HEK293 (cell line): ENCODE results near the gene KIF2C.
"Not testable (repeated sequence)": the region's sequence is repeated elsewhere in the genome, so short reads cannot be mapped to it uniquely, and the experiment has no call there.

Experiments
- CTCF ChIA-PET: fragments of 350-600 bp; formaldehyde crosslinking; extraction: SDS; loops from one replicate; lab custom pipeline; 2021; ENCODE audit warnings: antibody characterized with exemption; lab: Yijun Ruan, JAX
- POLR2A ChIA-PET: fragments of 300-600 bp; formaldehyde crosslinking; extraction: SDS; loops from one replicate; lab custom pipeline; 2020; ENCODE audit warnings: antibody characterized with exemption, inconsistent platforms; lab: Yijun Ruan, JAX
- H3K27ac ChIP-seq: fragments of 200-500 bp; sonication (Bioruptor generic); 2 replicates; pipeline ENCODE4 v1.5.1; 2014; ENCODE audit warnings: low read depth, low read length, control low read depth, inconsistent platforms; ENCODE audit errors: extremely low read depth
- H3K36me3 ChIP-seq, 2 experiments: fragments of 200-500 bp in 1 of 2; sonication (Bioruptor generic) in 1 of 2; 1 replicate in 1 of 2; 2 replicates in 1 of 2; pipeline ENCODE4 v1.5.1; 2014 to 2017; ENCODE audit warnings: inconsistent platforms in 2 of 2, low read length in 2 of 2; ENCODE audit not compliant: control insufficient read depth in 2 of 2, insufficient read depth in 1 of 2
- H3K4me1 ChIP-seq: fragments of 200-500 bp; sonication (Bioruptor generic); 2 replicates; pipeline ENCODE4 v1.5.1; 2014; ENCODE audit warnings: mild to moderate bottlenecking, low read length, inconsistent platforms; ENCODE audit not compliant: control insufficient read depth, insufficient read depth
- H3K4me3 ChIP-seq: 2 replicates; pipeline ENCODE4 v1.5.1; 2011; ENCODE audit warnings: low read depth, mild to moderate bottlenecking, control low read depth, low read length, moderate library complexity
- H3K9me3 ChIP-seq: fragments of 200-500 bp; sonication (Bioruptor generic); 2 replicates; pipeline ENCODE4 v1.5.1; 2014; ENCODE audit warnings: low read depth, low read length, inconsistent platforms; ENCODE audit not compliant: control insufficient read depth, insufficient read depth
- SALL2 ChIP-seq: fragments of 450-650 bp; formaldehyde crosslinking; IDR thresholded peaks from 2 replicates; pipeline ENCODE4 v1.5.0; 2017; ENCODE audit warnings: missing biosample characterization, mild to moderate bottlenecking, missing genetic modification characterization, borderline replicate concordance
- SCRT1 ChIP-seq: fragments of 450-650 bp; formaldehyde crosslinking; IDR thresholded peaks from 2 replicates; pipeline ENCODE4 v1.5.1; 2016; ENCODE audit warnings: missing biosample characterization, missing genetic modification characterization, borderline replicate concordance
- TCF7L2 ChIP-seq: IDR thresholded peaks from 2 replicates; pipeline ENCODE4 v1.6.1; 2011; ENCODE audit warnings: low read depth, mild to moderate bottlenecking, inconsistent platforms, low read length, moderate library complexity, borderline replicate concordance
- ZBTB48 ChIP-seq: fragments of 450-650 bp; formaldehyde crosslinking; IDR thresholded peaks from 2 replicates; pipeline ENCODE4 v1.5.1; 2016; ENCODE audit warnings: missing biosample characterization, missing genetic modification characterization
- ZFHX2 ChIP-seq: fragments of 450-650 bp; formaldehyde crosslinking; conservative IDR thresholded peaks from 2 replicates; pipeline ENCODE4 v1.5.1; 2016; ENCODE audit warnings: missing biosample characterization, missing genetic modification characterization
- ZNF18 ChIP-seq: fragments of 450-650 bp; formaldehyde crosslinking; IDR thresholded peaks from 2 replicates; pipeline ENCODE4 v1.5.1; 2016; ENCODE audit warnings: missing biosample characterization, missing genetic modification characterization
- ZNF223 ChIP-seq: fragments of 450-650 bp; formaldehyde crosslinking; IDR thresholded peaks from 2 replicates; pipeline ENCODE4 v1.5.1; 2016; ENCODE audit warnings: missing biosample characterization, missing genetic modification characterization
- ZNF366 ChIP-seq: fragments of 450-650 bp; formaldehyde crosslinking; conservative IDR thresholded peaks from 2 replicates; pipeline ENCODE4 v1.5.1; 2016; ENCODE audit warnings: missing biosample characterization, missing genetic modification characterization
- ZNF660 ChIP-seq: fragments of 450-650 bp; IDR thresholded peaks from 2 replicates; pipeline ENCODE4 v1.5.1; 2018; ENCODE audit warnings: missing biosample characterization, mild to moderate bottlenecking, missing genetic modification characterization
- ZNF776 ChIP-seq: fragments of 450-650 bp; formaldehyde crosslinking; IDR thresholded peaks from 2 replicates; pipeline ENCODE4 v1.5.0; 2017; ENCODE audit warnings: missing biosample characterization, missing genetic modification characterization, borderline replicate concordance
- ZSCAN16 ChIP-seq: fragments of 450-650 bp; formaldehyde crosslinking; IDR thresholded peaks from 2 replicates; pipeline ENCODE4 v1.5.1; 2016; ENCODE audit warnings: missing biosample characterization, missing genetic modification characterization
- TF ChIP-seq, protein P1 (sequence below): fragments of 450-650 bp; formaldehyde crosslinking; IDR thresholded peaks from 2 replicates; pipeline ENCODE4 v1.5.1; 2017; ENCODE audit warnings: missing biosample characterization, missing genetic modification characterization
- TF ChIP-seq, protein P2 (sequence below): fragments of 450-650 bp; formaldehyde crosslinking; conservative IDR thresholded peaks from 2 replicates; pipeline ENCODE4 v1.5.1; 2016; ENCODE audit warnings: low read depth, missing biosample characterization, missing genetic modification characterization
- TF ChIP-seq, protein P3 (sequence below): fragments of 450-650 bp; formaldehyde crosslinking; IDR thresholded peaks from 2 replicates; pipeline ENCODE4 v1.5.1; 2016; ENCODE audit warnings: missing biosample characterization, missing genetic modification characterization

The KIF2C gene

GRCh38 chr1:44696101-44696500 lies 43.5 kb upstream of the KIF2C start:
- ChIA-PET CTCF (interaction anchor here (1.0 to 1.3 kb wide), 2 partner anchors 12 to 43 kb away, joined by 5 to 7 read pairs; no protein-coding TSS in a partner anchor), POLR2A (interaction anchor here (1.2 to 1.3 kb wide), 2 partner anchors 11 to 607 kb away, joined by 4 to 10 read pairs; no protein-coding TSS in a partner anchor)
- H3K36me3 ChIP-seq: no peaks in the 10 kb centered on the region
- no peak overlapping the region for H3K27ac ChIP-seq
- H3K4me1 ChIP-seq: 0 out of 2 replicates have a peak, but pooled peaks cover 2% of the 10 kb centered on the region
- no peaks in the 10 kb centered on the region for H3K9me3 ChIP-seq
- H3K4me3 ChIP-seq: no peak overlapping the region
- 0 out of 2 replicates have a peak, but pooled peaks have one; percentile 45 for TF ChIP-seq ZSCAN16 (tag by site-specific recombination)
- no peak for TF ChIP-seq SCRT1 (tag by site-specific recombination)
- TF ChIP-seq ZFHX2 (tag by site-specific recombination): no peak
- TF ChIP-seq, protein P1, sequence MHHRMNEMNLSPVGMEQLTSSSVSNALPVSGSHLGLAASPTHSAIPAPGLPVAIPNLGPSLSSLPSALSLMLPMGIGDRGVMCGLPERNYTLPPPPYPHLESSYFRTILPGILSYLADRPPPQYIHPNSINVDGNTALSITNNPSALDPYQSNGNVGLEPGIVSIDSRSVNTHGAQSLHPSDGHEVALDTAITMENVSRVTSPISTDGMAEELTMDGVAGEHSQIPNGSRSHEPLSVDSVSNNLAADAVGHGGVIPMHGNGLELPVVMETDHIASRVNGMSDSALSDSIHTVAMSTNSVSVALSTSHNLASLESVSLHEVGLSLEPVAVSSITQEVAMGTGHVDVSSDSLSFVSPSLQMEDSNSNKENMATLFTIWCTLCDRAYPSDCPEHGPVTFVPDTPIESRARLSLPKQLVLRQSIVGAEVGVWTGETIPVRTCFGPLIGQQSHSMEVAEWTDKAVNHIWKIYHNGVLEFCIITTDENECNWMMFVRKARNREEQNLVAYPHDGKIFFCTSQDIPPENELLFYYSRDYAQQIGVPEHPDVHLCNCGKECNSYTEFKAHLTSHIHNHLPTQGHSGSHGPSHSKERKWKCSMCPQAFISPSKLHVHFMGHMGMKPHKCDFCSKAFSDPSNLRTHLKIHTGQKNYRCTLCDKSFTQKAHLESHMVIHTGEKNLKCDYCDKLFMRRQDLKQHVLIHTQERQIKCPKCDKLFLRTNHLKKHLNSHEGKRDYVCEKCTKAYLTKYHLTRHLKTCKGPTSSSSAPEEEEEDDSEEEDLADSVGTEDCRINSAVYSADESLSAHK (tag by site-specific recombination): no peak

DNA sequence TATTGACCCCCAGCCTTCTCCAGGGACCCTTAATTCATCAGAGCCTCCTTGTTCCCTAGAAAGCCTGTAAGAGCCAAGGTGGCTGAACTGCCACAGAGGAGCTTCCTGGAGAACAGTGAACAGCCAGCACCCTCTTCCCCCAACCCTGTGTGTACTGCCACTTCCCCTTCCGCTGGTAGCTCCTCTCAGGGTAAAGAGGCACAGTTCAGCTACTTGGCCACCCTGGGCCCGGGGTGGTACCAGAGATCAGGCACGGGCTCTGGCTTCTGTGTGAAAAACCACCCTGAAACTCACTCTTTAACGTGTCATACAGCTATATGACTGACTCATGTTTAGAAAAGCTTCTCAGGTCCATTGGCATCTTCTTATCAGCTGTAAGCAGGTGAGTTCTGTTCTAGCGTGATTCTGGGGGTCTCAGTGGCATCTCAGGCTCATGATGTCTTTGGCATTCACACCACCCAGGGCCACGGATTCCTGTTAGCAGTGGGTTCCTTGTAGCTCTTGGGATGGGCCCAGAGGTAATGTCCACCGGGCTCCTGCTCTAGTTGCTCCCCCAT lies 42.8 kb upstream of the KIF2C start:
- ChIA-PET POLR2A (interaction anchor here (0.7 to 1.3 kb wide), 4 partner anchors 10 to 606 kb away, joined by 3 to 10 read pairs (median 4); partner anchors contain the start of gene RPS8), CTCF (interaction anchor here (0.5 to 1.7 kb wide), 8 partner anchors 11 to 660 kb away, joined by 3 to 7 read pairs (median 4); partner anchors contain the start of gene RNU5D-1)
- Histone ChIP-seq H3K4me3 (no peak overlapping the region), H3K4me1 (0 out of 2 replicates have a peak, but pooled peaks cover 2% of the 10 kb centered on the region), H3K9me3 (no peaks in the 10 kb centered on the region), H3K27ac (no peak overlapping the region), H3K36me3 (no peaks in the 10 kb centered on the region)
- TF ChIP-seq SALL2 (tag by site-specific recombination): no peak
- no peak for TF ChIP-seq ZNF18 (tag by site-specific recombination)
- no peak for TF ChIP-seq ZNF776

DNA sequence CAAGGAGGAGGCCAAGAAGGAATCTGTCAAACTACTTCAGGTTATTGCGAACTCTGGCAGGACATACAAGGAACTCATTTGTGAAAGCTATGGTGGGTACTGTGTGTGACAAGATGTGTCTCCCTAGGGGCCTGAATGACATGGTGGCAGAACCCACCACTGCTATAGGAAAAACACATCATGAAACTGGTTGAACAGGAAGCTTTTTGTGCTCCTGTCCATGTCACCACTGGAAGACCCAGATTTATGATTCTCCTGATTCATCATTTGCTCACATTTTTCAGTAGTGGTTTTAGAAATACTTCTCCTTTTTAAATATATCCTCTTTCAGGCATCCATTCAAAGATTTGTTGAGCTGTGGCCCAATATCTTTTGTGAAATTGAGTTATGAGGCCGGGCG lies 41.5 kb upstream of the KIF2C start:
- H3K4me3 ChIP-seq: no peak overlapping the region
- TF ChIP-seq, protein P2, sequence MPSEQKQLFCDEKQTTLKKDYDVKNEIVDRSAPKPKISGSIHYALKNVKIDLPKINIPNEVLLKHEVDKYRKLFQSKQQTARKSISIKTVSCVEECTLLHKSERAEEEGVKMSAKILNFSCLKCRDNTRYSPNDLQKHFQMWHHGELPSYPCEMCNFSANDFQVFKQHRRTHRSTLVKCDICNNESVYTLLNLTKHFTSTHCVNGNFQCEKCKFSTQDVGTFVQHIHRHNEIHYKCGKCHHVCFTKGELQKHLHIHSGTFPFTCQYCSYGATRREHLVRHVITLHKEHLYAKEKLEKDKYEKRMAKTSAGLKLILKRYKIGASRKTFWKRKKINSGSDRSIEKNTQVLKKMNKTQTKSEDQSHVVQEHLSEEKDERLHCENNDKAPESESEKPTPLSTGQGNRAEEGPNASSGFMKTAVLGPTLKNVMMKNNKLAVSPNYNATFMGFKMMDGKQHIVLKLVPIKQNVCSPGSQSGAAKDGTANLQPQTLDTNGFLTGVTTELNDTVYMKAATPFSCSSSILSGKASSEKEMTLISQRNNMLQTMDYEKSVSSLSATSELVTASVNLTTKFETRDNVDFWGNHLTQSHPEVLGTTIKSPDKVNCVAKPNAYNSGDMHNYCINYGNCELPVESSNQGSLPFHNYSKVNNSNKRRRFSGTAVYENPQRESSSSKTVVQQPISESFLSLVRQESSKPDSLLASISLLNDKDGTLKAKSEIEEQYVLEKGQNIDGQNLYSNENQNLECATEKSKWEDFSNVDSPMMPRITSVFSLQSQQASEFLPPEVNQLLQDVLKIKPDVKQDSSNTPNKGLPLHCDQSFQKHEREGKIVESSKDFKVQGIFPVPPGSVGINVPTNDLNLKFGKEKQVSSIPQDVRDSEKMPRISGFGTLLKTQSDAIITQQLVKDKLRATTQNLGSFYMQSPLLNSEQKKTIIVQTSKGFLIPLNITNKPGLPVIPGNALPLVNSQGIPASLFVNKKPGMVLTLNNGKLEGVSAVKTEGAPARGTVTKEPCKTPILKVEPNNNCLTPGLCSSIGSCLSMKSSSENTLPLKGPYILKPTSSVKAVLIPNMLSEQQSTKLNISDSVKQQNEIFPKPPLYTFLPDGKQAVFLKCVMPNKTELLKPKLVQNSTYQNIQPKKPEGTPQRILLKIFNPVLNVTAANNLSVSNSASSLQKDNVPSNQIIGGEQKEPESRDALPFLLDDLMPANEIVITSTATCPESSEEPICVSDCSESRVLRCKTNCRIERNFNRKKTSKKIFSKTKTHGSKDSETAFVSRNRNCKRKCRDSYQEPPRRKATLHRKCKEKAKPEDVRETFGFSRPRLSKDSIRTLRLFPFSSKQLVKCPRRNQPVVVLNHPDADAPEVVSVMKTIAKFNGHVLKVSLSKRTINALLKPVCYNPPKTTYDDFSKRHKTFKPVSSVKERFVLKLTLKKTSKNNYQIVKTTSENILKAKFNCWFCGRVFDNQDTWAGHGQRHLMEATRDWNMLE: no peak
- TF ChIP-seq, protein P3, sequence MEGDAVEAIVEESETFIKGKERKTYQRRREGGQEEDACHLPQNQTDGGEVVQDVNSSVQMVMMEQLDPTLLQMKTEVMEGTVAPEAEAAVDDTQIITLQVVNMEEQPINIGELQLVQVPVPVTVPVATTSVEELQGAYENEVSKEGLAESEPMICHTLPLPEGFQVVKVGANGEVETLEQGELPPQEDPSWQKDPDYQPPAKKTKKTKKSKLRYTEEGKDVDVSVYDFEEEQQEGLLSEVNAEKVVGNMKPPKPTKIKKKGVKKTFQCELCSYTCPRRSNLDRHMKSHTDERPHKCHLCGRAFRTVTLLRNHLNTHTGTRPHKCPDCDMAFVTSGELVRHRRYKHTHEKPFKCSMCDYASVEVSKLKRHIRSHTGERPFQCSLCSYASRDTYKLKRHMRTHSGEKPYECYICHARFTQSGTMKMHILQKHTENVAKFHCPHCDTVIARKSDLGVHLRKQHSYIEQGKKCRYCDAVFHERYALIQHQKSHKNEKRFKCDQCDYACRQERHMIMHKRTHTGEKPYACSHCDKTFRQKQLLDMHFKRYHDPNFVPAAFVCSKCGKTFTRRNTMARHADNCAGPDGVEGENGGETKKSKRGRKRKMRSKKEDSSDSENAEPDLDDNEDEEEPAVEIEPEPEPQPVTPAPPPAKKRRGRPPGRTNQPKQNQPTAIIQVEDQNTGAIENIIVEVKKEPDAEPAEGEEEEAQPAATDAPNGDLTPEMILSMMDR (tag by site-specific recombination): no peak
- no peak for TF ChIP-seq TCF7L2
- TF ChIP-seq ZNF366 (tag by site-specific recombination): no peak
- TF ChIP-seq ZNF223: no peak
- TF ChIP-seq ZBTB48 (tag by site-specific recombination): no peak
- no peak for TF ChIP-seq ZNF660
- no peak overlapping the region for H3K27ac ChIP-seq
- no peaks in the 10 kb centered on the region for H3K9me3 ChIP-seq
- H3K36me3 ChIP-seq: no peaks in the 10 kb centered on the region
- ChIA-PET CTCF (interaction anchor here (1.1 to 1.7 kb wide), 3 partner anchors 9 to 18 kb away, joined by 4 to 8 read pairs (median 5); no protein-coding TSS in a partner anchor), POLR2A (no interaction called here)
- H3K4me1 ChIP-seq: 0 out of 2 replicates have a peak, but pooled peaks cover 2% of the 10 kb centered on the region

DNA sequence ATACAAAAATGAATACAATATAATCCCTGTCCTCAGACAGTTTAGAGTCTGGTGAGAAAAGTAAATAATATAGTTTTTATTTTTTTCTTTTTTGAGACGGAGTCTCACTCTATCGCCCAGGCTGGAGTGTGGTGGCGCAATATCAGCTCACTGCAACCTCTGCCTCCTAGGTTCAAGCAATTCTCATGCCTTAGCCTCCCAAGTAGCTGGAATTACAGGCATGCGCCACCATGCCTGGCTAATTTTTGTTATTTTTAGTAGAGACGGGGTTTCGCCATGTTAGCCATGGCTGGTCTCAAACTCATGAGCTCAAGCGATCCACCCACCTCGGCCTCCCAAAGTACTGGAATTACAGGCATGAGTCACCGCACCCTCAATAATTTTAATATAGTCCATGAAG lies 40.3 kb upstream of the KIF2C start:
- H3K4me1 ChIP-seq: not testable (repeated sequence)
- CTCF ChIA-PET: interaction anchor here (0.7 kb wide), 2 partner anchors 105 to 500 kb away, joined by 4 to 5 read pairs; no protein-coding TSS in a partner anchor

More for the DNA sequence above, 40.3 kb upstream of the KIF2C start:
- H3K27ac ChIP-seq, H3K9me3 ChIP-seq, POLR2A ChIA-PET, H3K36me3 ChIP-seq, H3K4me3 ChIP-seq: not testable (repeated sequence)
